EH (cell line): ENCODE results near the gene KLK11.
"Not testable (repeated sequence)": the region's sequence is repeated elsewhere in the genome, so short reads cannot be mapped to it uniquely, and the experiment has no call there.

Experiments used
- DNase-seq: peaks from one replicate; pipeline ENCODE4 v3.0.0-alpha.2; 2015; ENCODE audit warnings: low read depth

The KLK11 gene

DNA sequence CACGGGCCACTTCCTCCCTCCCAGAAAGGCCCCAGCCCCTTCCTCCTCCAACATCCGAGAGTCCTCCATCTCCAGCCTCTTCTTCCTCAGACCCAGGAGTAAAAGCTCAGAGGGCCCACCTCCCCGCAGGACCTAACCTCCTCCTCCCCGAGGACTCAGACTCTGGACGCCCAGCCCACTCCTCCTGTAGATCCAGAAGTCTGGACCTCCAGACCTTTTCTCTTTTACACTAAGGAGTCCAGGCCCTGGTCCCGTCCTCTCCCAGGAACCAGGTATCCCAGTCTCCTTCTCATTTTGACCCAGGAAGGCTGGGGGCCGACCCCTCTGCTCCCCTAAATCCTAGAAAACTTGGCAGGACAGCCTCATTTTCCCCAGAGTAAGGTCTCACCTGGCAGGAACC lies 23.1 kb downstream of the KLK11 start:
- no peak for DNase-seq

- no peak for DNase-seq
Measured at GRCh38 chr19:51002542-51003311, 23.7 kb downstream of the KLK11 start.

DNA sequence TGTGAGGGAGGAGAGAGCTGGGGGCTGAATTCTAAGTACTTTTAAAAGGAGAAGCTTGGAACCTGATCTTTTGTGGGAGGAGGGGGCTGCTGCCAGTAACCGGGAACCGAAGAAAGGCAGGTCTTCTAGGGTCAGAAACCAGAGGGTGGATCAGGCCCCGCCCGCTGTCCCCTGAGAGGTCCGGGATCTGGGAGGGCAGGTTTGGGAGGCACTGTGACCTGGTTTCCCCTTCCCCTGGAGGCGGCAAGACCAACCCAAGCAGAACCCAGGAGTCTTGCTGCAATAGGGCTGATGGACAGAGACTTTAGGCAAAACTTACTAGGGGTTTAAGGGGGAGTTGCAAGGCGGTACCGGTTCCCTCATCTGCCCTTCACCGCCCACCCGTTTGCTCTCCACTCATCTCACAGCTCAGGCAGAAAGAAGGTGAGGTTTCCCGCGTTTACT lies 24.3 kb downstream of the KLK11 start:
- DNase-seq: no peak

GRCh38 chr19:51001515-51001914 lies 24.9 kb downstream of the KLK11 start, which contains the start of gene KLK8:
Gene KLK8 (minus strand): TSS chr19:51001604. CDS start chr19:51001167, 437 bp downstream.
- DNase-seq: no peak

- no peak for DNase-seq
Measured at GRCh38 chr19:51000981-51001380, 25.4 kb downstream of the KLK11 start.

- DNase-seq: no peak
Measured at GRCh38 chr19:51000426-51000825, 26.0 kb downstream of the KLK11 start.

- DNase-seq: no peak
Measured at GRCh38 chr19:50998686-50999085, 27.7 kb downstream of the KLK11 start.

DNA sequence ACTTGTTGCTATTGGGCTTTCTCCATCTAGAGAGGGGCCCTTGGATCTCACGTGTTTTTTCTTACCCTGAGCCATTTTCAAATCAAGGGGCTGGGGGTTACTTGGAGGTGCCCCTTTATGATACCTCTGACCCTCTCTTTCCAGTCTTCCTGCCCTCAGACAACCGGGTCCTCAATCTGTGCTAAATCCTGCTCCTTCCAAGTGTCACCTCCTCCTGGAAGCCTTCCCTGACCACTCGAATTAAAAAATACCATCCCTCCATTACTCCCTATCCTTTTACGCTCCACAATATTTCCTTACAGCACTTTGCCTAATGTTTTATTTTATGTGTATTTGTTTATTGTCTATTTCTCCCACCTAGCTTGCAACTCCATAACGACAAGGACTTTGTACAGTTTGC lies 28.4 kb downstream of the KLK11 start:
- no peak for DNase-seq

DNA sequence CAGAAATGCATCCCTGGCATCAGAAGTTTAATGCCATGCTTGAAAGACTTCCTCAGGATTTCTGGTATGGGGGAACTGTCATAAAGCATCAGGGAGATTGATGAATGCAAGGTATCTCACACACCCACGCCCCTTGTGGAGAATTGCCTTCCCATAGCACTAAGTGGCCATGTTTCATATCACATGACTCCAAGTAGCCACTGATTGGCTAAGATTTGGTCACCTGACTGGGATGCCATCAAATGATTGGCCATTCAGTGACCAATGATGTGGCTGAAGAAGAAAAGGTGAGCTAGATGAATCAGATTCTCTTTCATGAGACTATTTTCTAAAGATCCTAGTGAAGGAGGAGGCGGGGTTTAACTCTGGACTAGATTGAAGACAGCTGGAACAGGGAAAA lies 32.3 kb downstream of the KLK11 start:
- no peak for DNase-seq

- no peak for DNase-seq
Measured at GRCh38 chr19:50992666-50993035, 33.8 kb downstream of the KLK11 start.

GRCh38 chr19:50984416-50984815 lies 42.0 kb downstream of the KLK11 start:
- DNase-seq: not testable (repeated sequence)

DNA sequence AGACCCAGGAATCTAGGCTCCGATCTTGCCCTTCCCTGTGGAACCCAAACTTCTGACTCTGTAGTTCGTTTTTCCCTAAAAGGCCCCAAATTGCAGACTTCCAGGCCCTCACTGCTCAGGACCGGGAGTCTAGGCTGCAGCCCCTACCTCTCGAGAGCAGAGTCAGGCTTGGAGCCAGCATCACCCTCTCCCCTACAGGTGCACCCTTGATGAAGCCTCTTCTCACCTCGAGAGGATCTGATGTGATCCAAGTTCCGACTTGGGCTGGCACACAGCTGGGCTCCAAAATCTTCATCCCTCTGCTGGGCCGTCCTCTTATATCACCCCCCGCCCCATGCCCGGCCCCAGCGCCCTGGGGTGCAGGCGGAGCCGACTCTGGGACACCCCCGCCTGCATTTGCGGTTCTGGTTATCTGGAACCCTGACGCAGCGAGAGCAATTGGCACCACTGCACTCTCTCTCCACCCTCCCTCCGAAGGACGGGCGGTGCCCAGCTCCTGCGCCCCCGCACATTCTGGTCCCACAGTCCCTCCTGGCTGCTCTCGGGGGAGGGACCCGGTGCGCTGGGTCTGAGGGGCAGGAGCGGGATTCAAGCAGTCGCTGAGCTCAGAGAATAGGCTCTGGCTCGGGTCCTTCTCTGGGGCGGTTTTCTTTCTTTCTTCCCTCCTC lies 42.7 kb downstream of the KLK11 start, which contains the start of gene KLK7:
Gene KLK7, minus strand, starts transcription at position 293 of the 668 bp plus-strand sequence. CDS start 1,518 bp downstream, outside the sequence.
- no peak for DNase-seq

- no peak for DNase-seq
Measured at GRCh38 chr19:50982186-50982585, 44.2 kb downstream of the KLK11 start.

- no peak for DNase-seq
Measured at GRCh38 chr19:50981587-50982146, 44.7 kb downstream of the KLK11 start.

DNA sequence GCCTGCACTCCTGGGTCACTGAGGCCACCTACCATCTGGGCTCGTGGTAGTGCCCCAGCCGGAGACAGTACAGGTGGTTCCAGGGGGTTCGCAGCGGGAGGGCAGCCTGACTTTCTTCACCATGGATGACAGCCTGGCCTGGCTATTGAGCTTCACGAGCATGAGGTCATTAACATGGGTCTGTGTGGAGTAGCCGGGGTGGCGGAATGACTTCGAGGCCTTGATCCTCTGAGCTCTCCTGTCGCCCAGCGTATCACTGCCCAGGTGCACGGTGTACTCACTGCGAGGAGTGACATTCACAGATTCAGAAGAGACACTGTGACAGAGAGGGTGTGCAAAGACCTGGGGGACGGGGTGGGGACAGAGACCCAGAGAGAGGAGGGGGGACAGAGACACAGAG lies 46.2 kb downstream of the KLK11 start:
- no peak for DNase-seq

GRCh38 chr19:50979758-50980157 lies 46.7 kb downstream of the KLK11 start:
- no peak for DNase-seq

GRCh38 chr19:50978772-50979390 lies 47.5 kb downstream of the KLK11 start:
- no peak for DNase-seq

GRCh38 chr19:50977626-50978025 lies 48.8 kb downstream of the KLK11 start:
- DNase-seq: no peak

GRCh38 chr19:50975766-50976165 lies 50.6 kb downstream of the KLK11 start:
- DNase-seq: no peak

DNA sequence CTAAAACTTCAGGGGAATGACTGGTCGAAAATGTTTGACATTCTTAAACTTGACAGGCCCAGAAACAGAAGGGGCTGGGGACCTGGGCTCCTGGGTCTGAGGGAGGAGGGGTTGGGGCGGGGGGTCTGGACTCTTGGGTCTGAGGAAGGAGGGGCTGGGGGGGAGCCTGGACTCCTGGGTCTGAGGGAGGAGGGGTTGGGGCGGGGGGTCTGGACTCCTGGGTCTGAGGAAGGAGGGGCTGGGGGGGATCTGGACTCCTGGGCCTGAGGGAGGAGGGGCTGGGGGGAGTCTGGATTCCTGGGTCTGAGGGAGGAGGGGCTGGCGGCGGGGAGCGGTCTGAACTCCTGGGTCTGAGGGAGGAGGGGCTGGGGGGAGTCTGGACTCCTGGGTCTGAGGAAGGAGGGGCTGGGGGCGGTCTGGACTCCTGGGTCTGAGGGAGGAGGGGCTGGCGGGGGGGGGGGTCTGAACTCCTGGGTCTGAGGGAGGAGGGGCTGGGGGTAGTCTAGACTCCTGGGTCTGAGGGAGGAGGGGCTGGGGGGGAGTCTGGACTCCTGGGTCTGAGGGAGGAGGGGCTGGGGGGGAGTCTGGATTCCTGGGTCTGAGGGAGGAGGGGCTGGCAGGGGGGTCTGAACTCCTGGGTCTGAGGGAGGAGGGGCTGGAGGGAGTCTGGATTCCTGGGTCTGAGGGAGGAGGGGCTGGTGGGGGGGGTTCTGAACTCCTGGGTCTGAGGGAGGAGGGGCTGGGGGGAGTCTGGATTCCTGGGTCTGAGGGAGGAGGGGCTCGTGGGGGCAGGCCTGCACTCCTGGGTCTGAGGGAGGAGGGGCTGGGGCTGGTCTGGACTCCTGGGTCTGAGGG lies 51.5 kb downstream of the KLK11 start:
- no peak for DNase-seq

GRCh38 chr19:50972795-50973376 lies 53.5 kb downstream of the KLK11 start:
- DNase-seq: no peak
